ENCODE measurements around the gene ARHGAP45.

Gene ARHGAP45

DNA sequence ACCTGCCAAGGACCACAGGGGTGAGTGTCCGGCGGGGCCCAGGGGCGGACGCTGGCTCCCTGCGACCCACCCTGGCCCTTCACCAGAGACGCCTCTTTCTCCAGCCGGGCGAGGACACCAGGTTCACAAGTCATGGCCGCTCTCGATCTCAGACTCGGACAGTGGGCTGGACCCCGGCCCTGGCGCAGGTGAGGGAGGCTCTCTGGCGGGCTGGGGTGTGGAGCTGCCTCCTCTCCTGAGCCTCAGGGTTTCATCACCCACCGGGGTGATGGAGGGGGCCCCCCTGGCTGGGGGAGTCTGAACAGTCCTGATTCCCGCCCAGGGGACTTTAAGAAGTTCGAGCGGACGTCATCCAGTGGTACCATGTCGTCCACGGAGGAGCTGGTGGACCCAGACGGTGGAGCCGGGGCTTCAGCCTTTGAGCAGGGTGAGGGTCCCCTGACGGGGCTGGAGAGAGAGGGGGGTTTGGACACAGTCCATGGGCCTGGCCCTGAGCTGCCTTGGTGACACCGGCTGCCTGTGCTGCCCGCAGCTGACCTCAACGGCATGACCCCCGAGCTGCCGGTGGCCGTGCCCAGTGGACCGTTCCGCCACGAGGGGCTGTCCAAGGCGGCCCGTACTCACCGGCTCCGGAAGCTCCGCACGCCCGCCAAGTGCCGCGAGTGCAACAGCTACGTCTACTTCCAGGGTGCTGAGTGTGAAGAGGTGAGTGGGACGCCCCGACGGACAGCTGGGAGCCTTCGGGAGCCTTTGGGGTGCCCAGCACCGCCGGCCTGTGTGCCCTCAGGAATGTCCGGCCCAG lies 13.6 kb downstream of the ARHGAP45 start:
- no peak for DNase-seq (ENCODE audit: low read depth)
- TF ChIP-seq, protein P1, sequence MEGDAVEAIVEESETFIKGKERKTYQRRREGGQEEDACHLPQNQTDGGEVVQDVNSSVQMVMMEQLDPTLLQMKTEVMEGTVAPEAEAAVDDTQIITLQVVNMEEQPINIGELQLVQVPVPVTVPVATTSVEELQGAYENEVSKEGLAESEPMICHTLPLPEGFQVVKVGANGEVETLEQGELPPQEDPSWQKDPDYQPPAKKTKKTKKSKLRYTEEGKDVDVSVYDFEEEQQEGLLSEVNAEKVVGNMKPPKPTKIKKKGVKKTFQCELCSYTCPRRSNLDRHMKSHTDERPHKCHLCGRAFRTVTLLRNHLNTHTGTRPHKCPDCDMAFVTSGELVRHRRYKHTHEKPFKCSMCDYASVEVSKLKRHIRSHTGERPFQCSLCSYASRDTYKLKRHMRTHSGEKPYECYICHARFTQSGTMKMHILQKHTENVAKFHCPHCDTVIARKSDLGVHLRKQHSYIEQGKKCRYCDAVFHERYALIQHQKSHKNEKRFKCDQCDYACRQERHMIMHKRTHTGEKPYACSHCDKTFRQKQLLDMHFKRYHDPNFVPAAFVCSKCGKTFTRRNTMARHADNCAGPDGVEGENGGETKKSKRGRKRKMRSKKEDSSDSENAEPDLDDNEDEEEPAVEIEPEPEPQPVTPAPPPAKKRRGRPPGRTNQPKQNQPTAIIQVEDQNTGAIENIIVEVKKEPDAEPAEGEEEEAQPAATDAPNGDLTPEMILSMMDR (IDR thresholded peaks at IDR 0.05; ENCODE audit: control insufficient read depth, insufficient read depth, low read depth, low read length, missing control alignments) = no peak

DNA sequence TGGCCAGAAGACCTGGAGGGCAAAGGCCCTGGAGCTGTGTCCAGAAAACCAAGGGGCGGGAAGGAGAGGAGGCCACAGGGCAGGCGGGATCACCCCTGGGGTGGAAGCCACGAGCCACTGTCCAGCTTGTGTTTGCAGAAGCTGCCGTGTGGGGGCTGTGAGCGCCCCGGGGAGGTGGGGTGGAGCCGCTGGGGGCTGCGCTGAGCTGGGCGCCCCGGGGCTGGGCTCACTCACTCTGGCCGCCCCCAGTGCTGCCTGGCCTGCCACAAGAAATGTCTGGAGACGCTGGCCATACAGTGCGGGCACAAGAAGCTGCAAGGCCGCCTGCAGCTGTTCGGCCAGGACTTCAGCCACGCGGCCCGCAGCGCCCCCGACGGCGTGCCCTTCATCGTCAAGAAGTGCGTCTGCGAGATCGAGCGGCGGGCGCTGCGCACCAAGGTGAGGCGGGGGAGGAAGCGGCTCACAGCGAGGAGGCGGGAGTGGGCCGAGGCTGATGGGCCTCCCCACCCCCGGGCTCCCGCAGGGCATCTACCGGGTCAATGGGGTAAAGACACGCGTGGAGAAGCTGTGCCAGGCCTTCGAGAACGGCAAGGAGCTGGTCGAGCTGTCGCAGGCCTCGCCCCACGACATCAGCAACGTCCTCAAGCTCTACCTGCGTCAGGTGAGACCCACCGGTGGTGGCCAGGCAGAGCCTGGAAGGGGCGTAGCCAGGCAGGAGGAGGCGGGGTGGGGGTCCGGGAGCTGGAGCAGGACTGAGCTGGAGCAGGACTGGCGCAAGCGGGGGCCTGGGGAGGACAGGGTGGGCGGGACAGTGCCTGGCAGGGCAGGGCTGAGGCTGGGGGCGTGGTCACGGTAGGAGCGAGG lies 14.6 kb downstream of the ARHGAP45 start:
- TF ChIP-seq, protein P1 (IDR thresholded peaks at IDR 0.05; ENCODE audit: control insufficient read depth, insufficient read depth, low read depth, low read length, missing control alignments) = no peak
- no peak overlapping the region for H3K4me3 ChIP-seq (ENCODE audit: control insufficient read depth, low read depth, low read length)
- no peak for DNase-seq (ENCODE audit: low read depth)

More for the DNA sequence above, 13.6 kb downstream of the ARHGAP45 start:
- H3K4me3 ChIP-seq (ENCODE audit: control insufficient read depth, low read depth, low read length) = no peak overlapping the region

DNA sequence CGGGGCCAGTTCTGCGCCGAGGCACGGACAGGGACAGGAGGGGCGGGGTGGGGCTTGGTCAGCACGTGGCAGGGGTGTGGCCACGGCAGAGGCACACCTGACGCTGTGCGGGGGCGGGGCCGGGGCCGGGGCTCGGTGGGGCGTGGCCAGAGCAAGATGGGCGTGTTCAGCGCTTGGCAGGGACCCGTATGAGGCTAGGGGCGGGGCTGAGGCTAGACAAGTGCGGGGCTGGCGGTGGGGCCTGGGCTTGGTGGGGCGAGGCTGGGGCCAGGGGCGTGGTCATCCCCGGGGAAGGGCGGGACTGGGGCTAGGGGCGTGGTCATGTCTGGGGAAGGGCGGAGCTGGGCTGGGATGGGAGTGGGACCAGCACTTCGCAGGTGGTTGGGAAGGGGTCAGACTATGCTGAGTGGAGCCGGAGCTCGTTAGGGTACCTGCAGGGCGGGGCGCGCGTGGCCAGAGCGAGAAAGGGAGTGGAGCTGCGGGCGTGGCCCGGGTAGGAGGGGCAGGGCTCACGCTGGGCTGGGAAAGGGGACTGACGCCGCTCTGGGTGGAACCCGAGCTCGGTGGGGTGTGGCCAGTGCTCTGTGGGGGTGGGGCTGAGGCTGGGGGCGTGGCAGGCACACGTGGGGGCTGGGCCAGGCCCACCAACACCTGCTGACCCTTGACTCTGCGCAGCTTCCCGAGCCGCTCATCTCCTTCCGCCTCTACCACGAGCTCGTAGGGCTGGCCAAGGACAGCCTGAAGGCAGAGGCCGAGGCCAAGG lies 15.4 kb downstream of the ARHGAP45 start:
- no peak for DNase-seq (ENCODE audit: low read depth)
- TF ChIP-seq, protein P1 (IDR thresholded peaks at IDR 0.05; ENCODE audit: control insufficient read depth, insufficient read depth, low read depth, low read length, missing control alignments) = no peak
- H3K4me3 ChIP-seq (ENCODE audit: control insufficient read depth, low read depth, low read length) = no peak overlapping the region

DNA sequence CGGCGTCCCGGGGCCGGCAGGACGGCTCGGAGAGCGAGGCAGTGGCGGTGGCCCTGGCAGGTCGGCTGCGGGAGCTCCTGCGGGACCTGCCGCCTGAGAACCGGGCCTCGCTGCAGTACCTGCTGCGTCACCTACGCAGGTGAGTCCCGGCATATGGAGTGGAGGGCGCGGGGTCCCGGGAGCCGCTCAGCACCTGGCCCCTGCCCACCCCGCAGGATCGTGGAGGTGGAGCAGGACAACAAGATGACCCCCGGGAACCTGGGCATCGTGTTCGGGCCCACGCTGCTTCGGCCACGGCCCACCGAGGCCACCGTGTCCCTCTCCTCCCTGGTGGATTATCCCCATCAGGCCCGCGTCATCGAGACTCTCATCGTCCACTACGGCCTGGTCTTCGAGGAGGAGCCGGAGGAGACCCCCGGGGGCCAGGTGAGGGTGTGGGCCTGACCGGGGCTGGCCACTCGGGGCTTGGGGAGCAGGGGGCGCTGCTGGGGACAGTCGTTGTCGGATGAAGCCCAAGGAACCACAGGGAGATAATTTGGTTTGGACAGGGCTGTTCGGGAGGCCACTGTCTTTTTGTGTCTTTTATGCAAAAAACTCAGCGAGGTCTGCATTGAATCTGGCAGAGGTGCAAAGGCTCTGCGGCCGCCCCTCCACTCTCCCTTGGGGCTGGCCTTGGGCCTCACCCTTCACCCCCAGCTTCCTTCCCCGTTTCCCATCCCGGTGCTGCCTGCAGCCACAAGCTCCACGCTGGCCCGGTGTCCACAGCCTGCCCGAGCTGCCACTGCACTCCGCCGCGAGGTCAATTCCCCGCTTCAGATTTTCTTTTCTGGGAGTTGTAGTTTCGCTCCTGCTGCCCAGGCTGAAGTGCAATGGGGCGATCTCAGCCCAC lies 16.2 kb downstream of the ARHGAP45 start:
- H3K4me3 ChIP-seq (ENCODE audit: control insufficient read depth, low read depth, low read length) = no peak overlapping the region
- no peak for DNase-seq (ENCODE audit: low read depth)
- TF ChIP-seq, protein P1 (IDR thresholded peaks at IDR 0.05; ENCODE audit: control insufficient read depth, insufficient read depth, low read depth, low read length, missing control alignments) = no peak

DNA sequence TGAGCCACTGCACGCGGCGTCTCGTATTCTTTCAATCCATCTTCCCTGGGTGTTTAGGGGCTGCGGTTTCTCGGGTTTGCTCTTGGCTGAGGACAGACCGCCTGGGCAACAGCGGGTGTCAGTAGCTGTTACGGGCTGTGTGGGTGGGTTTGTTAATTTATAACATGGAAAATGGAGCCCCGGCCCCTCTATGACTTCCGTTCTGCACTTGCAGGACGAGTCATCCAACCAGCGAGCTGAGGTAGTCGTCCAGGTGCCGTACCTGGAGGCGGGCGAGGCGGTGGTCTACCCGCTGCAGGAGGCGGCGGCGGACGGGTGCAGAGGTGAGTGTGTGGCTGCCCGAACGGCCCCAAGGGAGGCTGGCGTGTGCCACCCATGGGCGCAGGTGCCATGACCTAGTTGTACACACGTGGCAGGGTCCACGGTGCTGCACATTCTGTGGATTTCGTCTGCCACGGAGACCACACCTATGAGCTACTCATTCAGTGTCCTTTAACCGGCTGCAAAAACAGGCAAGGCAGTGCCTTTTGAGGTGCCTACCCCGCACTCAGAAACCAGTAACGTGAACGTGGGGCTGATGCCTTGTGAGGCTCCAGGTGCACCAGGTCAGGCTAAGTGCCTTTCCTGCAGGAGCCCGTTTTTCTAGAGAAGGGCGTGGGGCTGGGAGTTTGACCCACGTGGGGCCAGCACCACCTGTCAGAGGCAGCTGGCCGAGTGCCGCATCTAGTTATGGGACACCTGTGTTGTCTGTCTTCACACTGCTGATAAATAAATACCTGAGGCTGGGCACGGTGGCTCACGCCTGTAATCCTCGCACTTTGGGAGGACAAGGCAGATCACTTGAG lies 17.3 kb downstream of the ARHGAP45 start:
- TF ChIP-seq, protein P1 (IDR thresholded peaks at IDR 0.05; ENCODE audit: control insufficient read depth, insufficient read depth, low read depth, low read length, missing control alignments) = no peak
- no peak overlapping the region for H3K4me3 ChIP-seq (ENCODE audit: control insufficient read depth, low read depth, low read length)
- no peak for DNase-seq (ENCODE audit: low read depth)
